Activated T-helper 1 cell treated with Interleukin-2 at 50 U/mL for 16 hours (primary cell): ENCODE measurements around the gene TNFAIP2.

ENCODE experiments used
- DNase-seq: peaks from one replicate; pipeline ENCODE4 v3.0.0-alpha.2; 2020; ENCODE audit warnings: low read depth

The TNFAIP2 gene, protein sequence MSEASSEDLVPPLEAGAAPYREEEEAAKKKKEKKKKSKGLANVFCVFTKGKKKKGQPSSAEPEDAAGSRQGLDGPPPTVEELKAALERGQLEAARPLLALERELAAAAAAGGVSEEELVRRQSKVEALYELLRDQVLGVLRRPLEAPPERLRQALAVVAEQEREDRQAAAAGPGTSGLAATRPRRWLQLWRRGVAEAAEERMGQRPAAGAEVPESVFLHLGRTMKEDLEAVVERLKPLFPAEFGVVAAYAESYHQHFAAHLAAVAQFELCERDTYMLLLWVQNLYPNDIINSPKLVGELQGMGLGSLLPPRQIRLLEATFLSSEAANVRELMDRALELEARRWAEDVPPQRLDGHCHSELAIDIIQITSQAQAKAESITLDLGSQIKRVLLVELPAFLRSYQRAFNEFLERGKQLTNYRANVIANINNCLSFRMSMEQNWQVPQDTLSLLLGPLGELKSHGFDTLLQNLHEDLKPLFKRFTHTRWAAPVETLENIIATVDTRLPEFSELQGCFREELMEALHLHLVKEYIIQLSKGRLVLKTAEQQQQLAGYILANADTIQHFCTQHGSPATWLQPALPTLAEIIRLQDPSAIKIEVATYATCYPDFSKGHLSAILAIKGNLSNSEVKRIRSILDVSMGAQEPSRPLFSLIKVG

GRCh38 chr14:103122947-103123633, at the start of gene TNFAIP2:
TSS of gene TNFAIP2 (plus strand) at chr14:103123461. CDS start at chr14:103126458, 2,997 bp downstream.
- no peak for DNase-seq

GRCh38 chr14:103073876-103074728, 49.2 kb upstream of the TNFAIP2 start:
- DNase-seq: no peak

DNA sequence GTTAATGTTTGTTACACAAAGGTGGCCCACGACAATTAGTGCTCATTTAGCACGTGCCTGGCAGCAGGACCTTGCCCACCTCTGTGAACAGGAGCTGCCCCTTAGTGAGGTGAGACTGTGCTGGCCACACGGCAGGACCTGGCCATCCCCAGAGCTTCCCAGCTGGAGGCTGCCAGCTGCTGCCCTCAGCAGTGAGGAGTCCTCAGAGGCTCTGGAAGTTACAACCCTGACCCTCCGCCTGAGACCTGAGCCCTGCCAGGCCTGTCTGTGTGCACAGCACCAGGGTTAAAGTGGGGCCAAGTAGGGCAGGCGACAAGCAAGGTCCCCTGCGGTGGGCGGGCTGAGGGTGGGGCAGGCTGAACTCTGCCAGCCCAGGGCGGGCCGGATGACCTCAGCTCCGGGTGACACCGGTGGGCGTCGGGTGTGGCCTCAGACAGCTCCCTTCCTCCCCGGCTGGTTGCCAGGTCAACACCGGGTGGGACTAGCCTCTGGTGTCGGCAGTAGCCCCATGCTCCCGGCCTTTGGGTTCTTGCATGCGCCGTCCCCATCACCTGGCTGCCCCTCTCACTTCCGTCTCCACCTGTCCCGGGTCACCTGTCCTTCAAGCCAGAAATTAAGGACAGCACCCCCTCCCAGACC, 48.4 kb upstream of the TNFAIP2 start:
- no peak for DNase-seq

DNA sequence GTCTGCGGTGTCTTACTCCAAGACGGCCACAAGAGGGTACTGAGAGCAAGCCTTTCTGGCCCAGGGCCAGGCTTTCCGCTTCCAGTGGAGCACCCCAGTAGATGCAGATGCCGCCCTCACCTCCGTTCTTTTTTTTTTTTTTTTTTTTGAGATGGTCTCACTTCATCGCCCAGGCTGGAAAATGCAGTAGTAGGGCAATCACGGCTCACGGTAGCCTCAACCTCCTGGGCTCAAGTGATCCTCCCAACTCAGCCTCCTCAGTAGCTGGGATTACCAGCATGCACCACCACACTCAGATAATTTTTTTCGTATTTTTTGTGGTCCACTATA, 44.9 kb upstream of the TNFAIP2 start:
- DNase-seq: peak; percentile 60

GRCh38 chr14:103078860-103079587, 44.2 kb upstream of the TNFAIP2 start:
- no peak for DNase-seq

GRCh38 chr14:103081951-103082350, 41.3 kb upstream of the TNFAIP2 start:
- DNase-seq: no peak

GRCh38 chr14:103084021-103084919, 39.0 kb upstream of the TNFAIP2 start, which contains the start of gene LBHD2:
TSS of gene LBHD2 (plus strand) at chr14:103084210. CDS start at chr14:103086013, 1,803 bp downstream.
- DNase-seq: no peak

DNA sequence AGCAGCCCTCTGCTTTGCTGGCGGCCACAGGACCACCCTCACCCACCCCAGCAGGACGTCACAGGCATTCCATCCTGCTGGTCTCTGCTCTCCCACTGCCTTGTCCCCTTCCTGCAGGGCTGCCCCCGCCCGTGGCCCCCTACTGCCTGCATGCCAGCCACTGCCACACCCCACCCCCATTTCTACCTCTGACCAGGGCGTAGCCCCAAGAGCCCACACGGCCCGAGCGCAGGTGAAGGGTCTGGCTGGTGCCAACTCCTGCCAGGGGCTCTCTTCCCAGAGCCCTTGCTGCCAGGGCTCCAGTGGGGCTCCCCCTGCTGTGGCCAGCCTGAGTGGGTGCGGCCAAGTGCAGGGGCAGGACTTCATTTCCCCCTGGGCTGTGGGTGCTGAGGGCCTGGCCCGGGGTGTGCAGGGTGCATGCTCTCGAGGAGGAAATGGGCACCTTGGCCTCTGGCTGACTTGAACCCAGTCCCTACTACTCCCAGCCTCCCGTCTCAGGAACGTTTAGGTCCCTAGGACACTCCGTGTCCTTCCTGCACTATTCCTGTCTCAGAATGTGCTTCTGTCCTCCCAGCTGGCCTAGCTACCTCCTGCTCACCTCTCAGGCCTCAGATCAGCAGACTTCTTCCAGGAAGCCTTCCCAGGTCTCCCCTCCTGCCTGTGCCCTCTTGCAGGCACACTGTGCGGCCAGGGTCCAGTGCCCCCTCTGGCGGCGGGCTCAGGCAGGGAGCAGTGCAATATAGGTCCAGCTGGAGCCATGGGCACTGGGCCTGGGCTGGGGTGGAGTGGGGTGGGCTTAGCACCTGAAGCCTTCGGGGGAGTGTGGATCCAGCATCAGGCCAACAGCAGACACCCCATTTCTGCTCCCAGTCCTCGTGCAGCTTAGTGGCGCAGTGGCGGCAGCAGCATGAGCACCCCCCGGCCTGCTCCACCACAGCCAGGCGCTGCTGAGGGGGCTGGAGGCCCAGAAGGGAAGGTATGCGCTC, 37.9 kb upstream of the TNFAIP2 start:
- no peak for DNase-seq

- DNase-seq: no peak
These were observed 36.4 kb upstream of the TNFAIP2 start for GRCh38 chr14:103086771-103087342.

DNA sequence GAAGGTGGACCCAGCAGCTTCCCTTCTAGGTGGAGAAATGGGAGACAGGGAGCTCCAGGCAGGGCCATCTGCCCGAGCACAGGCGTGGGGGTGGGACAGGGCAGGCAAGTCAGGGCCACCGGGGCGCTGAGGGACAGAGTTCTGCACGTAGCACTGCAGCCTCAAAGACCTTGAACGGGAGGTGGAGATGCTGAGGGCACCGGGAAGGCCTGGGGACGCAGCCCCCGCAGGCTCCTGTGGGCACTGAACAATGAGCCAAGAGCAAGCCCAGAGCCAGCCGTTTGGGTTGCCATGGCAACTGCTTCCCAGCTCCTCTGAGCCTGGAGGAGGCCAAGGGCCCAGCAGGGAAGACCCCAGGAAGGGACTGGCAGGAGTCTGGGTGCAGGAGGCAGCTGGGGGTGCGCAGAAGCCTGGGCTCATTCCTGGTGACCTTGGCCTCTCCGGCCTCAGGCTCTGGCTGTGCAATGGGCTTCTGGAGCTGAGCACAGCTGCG, 35.9 kb upstream of the TNFAIP2 start:
- no peak for DNase-seq

GRCh38 chr14:103088921-103089320, 34.3 kb upstream of the TNFAIP2 start:
- no peak for DNase-seq

DNA sequence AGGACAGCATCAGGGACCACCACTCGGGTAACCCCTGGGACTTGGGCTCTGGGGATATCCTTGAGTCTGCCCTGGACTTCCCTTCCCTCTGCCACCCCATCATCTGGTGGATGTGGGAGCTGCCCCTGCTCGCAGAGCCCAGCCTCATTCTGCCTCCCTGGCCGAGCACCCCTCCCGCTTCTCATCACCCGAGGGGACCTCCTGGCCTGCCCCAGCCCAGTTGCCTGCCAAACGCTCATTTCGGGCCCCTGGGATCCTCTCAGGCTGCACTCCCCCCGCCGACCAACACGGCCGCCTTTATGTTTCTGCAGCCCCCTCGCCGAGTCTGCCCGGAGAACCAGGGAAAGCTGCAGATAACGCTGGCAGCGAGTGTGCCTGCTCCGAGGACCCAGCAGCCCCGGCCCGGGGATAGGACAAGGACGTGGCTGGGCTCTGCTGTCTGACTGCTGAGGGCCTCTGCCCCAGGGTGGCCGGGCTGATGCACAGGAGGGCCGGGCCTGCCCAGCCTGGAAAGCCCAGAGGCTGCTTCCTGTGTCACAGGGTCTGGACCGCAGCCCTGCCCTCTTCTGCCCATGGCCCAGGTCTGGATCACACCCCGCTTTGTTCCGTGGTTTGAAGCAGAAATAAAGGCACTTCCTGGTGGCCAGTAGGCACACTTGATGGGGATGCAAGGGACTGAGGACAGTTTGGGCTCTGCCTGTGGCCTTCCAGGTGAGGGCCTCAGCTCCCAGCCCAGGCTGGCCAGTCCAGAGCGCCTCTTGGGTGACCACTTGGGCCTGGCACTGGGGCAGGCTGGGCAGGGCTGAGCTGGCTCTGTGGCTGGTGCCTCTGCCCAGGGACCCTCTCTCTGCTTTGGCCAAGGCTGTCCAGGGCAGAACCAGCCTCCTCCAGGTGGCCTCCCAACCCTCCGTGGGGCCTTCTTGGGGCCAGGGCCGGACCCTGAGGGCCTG, 33.6 kb upstream of the TNFAIP2 start:
- no peak for DNase-seq

GRCh38 chr14:103090481-103091020, 32.7 kb upstream of the TNFAIP2 start:
- DNase-seq: no peak

- peak; percentile 64 for DNase-seq
These were observed 32.0 kb upstream of the TNFAIP2 start for GRCh38 chr14:103091041-103091882.

DNA sequence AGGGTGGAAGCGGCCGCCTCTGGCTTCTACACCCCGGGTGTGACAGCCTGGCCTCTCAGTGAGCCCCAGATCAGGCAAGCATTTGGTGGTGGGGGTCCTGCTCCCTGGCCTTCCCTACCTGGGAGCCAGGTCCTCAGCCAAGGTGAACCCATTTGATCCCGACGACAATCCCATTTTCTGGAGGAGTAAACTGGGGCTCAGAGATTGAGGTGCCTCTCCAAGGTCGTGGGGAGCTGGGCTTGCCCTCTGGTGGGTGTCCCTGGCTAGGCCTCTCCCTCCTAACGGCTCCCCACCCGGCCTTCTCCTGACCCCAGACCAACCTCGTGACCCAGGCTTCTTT, 31.4 kb upstream of the TNFAIP2 start:
- no peak for DNase-seq
